ENCODE measurements around the gene ANKS1B. TPM values are rescaled to one million over a fixed set of nuclear protein-coding genes. Genes with fewer than 3 reads are reported as not detected.

The ANKS1B gene
- total and polyA plus RNA-seq, 11 donors: 0.62 to 5.8 (median 1.8) TPM

DNA sequence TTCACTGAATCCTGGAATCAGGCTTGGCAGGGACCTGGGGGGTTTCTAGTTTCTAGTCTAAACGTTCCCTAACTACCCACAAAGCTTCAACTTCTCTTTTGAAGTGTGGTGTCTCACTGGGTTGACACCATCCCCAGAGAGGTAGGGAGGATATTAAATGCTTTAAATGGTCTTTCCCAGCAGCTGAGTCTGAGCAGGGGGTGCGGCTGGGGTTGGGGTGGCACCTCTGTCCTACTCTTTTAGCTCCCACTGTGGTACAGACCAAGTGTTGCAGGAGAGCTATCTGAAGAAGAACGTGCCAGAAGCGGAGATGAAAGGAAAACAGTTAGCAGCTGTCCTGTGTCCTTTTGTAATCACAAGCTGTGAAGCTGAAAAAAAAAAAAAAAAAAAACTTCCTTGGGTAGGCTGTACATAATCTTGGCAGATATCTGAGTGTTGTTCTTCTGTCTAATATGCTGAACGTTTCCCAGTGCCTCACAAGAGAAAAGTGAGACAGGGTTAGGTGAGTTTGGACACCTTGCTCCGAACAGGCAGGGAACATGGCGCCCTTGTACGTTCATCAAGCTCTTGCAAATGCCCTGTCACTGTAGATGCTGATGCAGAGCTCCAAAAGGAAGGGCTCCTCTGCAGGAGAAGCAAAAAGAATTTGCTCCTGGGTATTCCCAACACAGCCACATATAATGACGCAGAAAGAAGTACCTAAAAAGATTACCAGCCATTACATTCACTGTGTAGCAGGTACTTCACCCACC, 892.5 kb downstream of the ANKS1B start:
- ATAC-seq (no peak), DNase-seq (no peak)
- Histone ChIP-seq H3K4me3 (no peak overlapping the region), H3K27ac (no peak overlapping the region), H3K27me3 (no peaks in the 10 kb centered on the region), H3K9me3 (no peaks in the 10 kb centered on the region), H3K4me1 (no peaks in the 10 kb centered on the region), H3K36me3 (no peaks in the 10 kb centered on the region)
- WGBS, 4 donors: 55 to 63% (median 61%) methylated on average over 9 of the region's 9 CpGs
- TF ChIP-seq POLR2A (IDR thresholded peaks at IDR 0.05) (no peak), CTCF (IDR thresholded peaks at IDR 0.05) (no peak)
- intact Hi-C loops (cut with DNase I): no loop called here

DNA sequence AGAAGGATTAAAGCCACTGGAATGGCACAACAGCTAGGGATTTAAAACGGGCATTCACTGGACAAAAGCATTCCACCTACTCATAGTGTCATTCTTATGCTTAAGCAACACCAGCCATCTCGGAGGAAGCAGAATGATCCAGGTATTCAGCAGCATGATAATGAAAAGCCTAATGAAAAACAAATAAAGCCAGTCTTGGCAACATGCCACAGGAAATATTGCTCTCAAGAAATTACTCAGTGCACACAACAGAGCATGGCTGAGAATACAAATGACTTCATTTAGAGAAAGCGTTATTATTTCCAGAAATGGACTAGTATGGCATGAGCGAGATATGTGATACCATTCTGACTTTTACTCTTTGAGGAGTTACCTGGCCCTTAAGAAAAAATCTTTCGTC, 897.5 kb downstream of the ANKS1B start:
- no peak overlapping the region for H3K27ac ChIP-seq
- 45 to 57% (median 49%) methylated on average over 5 of the region's 5 CpGs for WGBS, 4 donors
- no peak for ATAC-seq
- DNase-seq: no peak
- no peaks in the 10 kb centered on the region for H3K9me3 ChIP-seq
- intact Hi-C loops (cut with DNase I): no loop called here
- TF ChIP-seq CTCF (IDR thresholded peaks at IDR 0.05) (no peak), POLR2A (IDR thresholded peaks at IDR 0.05) (no peak)
- H3K4me1 ChIP-seq: no peaks in the 10 kb centered on the region
- no peak overlapping the region for H3K4me3 ChIP-seq
- H3K36me3 ChIP-seq: no peaks in the 10 kb centered on the region
- no peaks in the 10 kb centered on the region for H3K27me3 ChIP-seq

- TF ChIP-seq CTCF (IDR thresholded peaks at IDR 0.05): no peak
- no peak for TF ChIP-seq POLR2A (IDR thresholded peaks at IDR 0.05)
- H3K4me3 ChIP-seq: no peak overlapping the region
- H3K36me3 ChIP-seq: no peaks in the 10 kb centered on the region
- no peak for DNase-seq
- H3K9me3 ChIP-seq: no peaks in the 10 kb centered on the region
- WGBS, 4 donors: 79 to 84% (median 83%) methylated on average over 15 of the region's 15 CpGs
- H3K27me3 ChIP-seq: no peaks in the 10 kb centered on the region
- intact Hi-C loops (cut with DNase I): no loop called here
- H3K27ac ChIP-seq: no peak overlapping the region
- H3K4me1 ChIP-seq: no peaks in the 10 kb centered on the region
- ATAC-seq: no peak
These were observed 904.9 kb downstream of the ANKS1B start for GRCh38 chr12:99079811-99080210.

DNA sequence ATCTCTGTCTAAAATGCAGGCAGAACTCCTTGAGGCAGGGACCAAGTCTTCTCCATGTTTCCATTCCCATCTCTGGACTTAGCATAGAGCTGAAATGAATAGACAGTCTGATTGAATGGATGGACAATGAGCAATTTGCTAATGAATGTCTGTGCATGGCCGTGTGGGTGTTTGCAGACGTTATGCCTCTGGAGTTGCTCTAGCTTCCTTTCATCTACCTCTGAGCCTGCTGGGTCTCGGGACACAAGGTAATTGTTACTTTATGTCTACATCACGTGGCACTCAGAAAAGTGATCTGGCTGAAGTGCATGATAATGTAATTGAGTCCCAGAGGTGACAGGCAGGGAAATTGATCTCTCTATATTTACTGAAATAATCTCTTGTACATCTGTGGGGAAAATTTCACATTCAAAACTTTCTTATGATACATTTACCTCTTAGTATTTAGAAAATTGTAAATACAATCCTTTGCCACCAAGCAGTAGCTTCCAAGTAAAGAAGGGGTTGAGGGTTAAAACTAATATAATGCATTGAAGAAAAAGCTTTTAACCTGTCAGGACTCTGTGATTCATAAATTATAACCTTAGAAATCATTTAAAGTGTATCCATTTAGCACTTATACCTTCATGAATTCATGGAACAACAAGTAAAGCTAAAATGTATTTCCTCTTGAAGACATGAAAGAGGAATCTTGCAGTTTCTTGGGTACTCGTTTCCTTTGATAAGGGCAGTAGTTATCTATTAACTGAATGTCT, 915.6 kb downstream of the ANKS1B start:
- 32 to 44% (median 38%) methylated on average over 5 of the region's 5 CpGs for WGBS, 4 donors
- ATAC-seq: no peak

More for the DNA sequence above, 915.6 kb downstream of the ANKS1B start:
- no peaks in the 10 kb centered on the region for H3K36me3 ChIP-seq
- no peak for DNase-seq
- no peaks in the 10 kb centered on the region for H3K9me3 ChIP-seq
- TF ChIP-seq CTCF (IDR thresholded peaks at IDR 0.05) (no peak), POLR2A (IDR thresholded peaks at IDR 0.05) (no peak)
- no peak overlapping the region for H3K4me3 ChIP-seq
- H3K27me3 ChIP-seq: no peaks in the 10 kb centered on the region
- H3K27ac ChIP-seq: no peak overlapping the region
- intact Hi-C loops (cut with DNase I): no loop called here
- no peaks in the 10 kb centered on the region for H3K4me1 ChIP-seq
